SHP77 treated with DMSO at 0.1 percent for 48 hours (cell line): Measurements from ENCODE around the gene ENTR1.

Source experiments
- DNase-seq: peaks from one replicate; lab custom pipeline; 2025; lab: John Stamatoyannopoulos, UW

The ENTR1 gene

GRCh38 chr9:136396219-136396515, 14.2 kb downstream of the ENTR1 start:
- DNase-seq: no peak

- no peak for DNase-seq
Observed at GRCh38 chr9:136395345-136396218, 14.8 kb downstream of the ENTR1 start.

- DNase-seq: no peak
Observed at GRCh38 chr9:136395020-136395340, 15.4 kb downstream of the ENTR1 start.

- DNase-seq: no peak
Observed at GRCh38 chr9:136394312-136395019, 15.9 kb downstream of the ENTR1 start.

- DNase-seq: no peak
Observed at GRCh38 chr9:136393531-136393930, 16.9 kb downstream of the ENTR1 start.

DNA sequence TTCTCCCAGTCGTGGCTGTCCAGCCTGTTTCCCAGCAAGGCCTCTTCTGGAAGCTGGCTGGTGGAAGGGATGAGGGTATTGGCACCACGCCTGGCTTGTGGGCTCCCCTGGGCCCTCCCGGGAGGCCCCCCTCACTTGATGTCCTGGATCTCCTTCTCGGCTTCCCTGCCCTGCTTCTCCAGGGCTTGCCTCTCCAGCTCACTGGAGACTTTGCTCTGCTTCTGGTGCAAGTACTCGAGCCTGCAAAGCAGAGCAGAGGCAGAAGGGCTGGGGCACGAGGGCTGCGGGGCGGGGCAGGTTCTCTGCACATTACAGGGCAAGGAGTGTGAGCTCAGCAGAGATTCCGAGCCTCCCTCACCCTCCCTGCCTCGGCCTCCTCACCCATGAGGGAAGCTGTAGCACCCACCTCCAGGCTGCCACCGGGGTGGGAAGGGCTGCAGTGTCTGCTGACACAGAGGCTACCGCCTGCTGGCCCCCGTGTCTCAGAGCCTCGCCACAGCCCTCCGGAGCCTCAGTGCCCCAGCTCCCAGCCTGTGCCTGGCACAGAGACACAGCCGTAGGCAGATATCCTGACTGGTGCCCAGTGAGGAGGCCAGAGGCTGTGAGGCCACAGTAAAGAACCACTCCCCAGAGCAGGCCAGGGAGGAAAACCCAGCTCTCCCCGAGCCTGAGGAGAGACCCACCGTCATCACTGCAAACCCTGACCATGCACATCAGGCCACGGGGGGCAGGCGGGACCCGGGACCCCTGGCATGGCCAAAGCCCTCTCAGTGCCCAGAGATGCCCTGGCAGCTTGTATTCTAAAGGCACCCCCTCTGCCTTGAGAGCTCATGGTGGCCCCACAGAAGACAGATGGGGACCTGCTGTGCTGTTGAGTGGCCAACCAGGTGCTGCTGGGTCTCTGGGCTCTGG, 17.6 kb downstream of the ENTR1 start:
- DNase-seq: no peak

DNA sequence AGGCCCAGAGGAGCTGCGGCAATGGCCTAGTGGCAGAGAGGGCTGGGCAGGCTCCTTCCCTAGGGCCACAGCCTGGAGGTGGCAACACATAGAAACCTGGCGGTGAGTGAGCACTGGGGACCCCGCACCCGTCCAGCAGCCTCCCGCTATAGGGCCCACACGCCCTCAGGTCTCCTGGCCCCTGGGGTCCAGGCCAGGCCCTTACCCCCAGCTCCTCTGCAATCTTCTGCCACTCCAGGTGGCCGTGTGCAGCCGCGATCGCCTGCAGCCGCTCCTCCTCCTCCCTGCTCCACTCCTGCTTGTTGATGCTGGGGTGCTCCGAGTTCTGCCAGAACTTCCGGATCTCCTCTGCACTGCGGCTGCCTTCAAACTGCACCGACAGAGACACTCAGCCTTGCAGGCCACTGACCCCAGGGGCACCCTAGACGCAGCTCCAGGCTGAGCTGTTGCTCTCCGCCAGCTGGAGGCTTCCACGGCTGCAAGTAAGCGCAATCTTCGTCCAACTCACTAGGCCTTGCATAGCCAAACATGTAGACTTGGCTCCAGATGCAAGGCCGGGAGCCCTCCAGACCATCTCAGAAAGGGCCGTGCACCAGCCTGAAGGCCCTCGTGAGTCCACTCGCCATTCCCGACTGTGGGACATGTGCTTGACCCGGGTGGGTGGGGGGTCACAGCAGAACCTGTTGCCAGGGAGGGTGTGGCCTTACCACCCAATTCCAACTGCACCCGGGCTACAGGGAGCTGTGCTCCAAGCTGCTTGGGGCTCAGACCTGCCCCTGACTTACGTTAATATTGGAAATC, 18.5 kb downstream of the ENTR1 start:
- DNase-seq: no peak

- DNase-seq: no peak
Observed at GRCh38 chr9:136389396-136389795, 21.0 kb downstream of the ENTR1 start.

GRCh38 chr9:136387217-136387616, 23.2 kb downstream of the ENTR1 start:
- DNase-seq: no peak

DNA sequence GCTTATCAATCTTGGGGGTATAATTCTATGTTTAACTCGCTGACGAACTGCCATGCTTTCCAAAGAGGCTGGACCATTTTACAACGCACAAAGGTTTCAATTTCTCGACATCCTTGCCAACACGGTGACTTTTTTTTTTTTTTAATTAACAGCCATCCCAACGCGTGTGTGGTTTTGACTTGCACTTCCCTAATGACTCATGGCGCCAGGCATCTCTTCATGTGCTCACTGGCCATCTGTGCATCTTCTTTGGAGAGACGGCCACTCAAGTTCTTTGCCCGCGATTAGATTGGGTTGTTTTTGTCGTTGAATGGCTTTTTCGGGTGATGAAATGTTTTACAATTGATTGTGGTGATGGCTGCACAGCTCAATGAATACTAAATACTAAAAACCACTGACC, 24.4 kb downstream of the ENTR1 start:
- DNase-seq: no peak

GRCh38 chr9:136385015-136385414, 25.4 kb downstream of the ENTR1 start:
- no peak for DNase-seq

GRCh38 chr9:136383436-136383835, 27.0 kb downstream of the ENTR1 start:
- no peak for DNase-seq

DNA sequence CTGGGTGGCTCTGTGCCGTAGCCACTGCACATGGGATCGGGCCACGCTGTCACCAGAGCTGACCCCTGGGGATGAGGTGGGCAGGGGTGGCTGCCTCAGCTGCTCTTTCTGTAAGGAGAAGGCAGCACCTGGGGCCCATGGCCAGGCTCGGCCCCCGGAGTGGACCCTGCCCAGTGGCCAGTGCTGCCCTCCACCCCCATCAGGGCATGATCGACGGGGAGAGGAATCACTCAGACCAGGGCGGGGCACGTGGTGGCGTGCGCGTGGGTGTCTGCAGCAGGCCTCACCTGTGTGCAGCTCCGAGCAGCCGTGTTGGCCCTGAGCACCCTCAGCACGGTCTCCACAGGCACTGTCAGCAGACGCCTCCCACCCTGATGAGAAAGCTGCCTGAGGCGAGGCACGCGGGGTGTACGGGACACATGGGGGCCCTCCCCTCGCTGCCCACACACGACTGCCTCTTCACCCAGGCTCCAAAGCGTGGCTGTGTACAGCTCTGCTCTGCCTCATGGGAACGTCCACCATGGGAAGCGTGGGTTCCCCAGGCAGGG, 28.4 kb downstream of the ENTR1 start:
- no peak for DNase-seq

DNA sequence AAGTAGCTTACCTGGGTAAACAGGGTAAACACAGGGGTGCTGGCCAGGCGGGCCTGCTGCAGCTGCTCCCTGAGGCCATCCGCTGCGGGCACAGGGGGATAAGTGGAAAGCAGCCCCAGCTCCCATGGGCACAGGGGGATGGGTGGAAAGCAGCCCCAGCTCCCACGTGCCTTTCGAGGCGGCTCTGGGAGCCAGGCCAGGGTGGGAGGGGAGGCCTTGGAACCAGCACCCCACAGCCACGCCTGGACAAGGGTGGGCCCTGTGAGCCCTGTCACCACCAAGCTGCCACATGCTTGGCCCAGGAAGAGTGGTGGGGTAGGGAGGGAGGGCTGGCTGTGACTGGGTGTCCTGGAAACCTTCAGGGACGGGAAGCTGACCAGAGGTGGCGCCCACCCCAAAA, 29.1 kb downstream of the ENTR1 start:
- no peak for DNase-seq

DNA sequence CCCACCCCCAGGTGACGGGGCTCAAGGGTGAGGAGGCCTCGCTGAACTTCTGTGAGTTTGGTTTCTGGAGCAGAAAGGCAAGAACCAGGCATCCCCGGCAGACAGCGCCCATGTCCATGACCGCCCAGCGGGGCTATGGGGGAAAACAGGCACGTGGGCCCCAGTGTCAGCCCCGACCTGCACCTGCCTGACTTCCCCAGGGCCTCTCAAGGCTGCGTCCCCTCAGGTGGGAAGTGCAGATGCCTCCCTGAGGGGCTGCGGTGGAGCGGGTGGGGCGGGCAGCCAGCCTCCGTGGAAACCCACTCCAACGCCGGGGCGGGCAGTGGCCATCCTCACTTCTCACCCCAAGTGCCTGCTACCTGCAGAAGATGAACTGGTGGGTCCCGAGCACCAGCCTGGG, 30.0 kb downstream of the ENTR1 start:
- DNase-seq: no peak

DNA sequence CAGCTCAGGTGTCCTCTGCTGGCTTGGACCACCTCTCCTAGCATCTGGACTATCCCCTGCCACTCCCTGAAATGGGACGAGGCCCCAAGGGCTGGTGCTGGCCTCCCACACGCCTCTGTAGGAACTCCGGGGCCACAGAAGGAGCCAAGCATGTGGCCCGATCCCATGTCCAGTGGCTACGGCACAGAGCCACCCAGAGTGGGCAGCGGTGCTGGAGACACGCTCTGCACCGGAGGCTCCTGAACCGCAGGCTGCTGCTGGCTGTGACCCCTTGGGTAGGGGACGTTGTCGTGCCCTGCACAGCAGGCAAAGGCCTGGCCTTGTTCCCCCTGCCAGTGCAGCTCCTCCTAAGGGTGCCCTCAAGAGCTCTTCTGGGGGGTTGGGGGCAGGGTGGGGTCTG, 30.5 kb downstream of the ENTR1 start:
- no peak for DNase-seq

DNA sequence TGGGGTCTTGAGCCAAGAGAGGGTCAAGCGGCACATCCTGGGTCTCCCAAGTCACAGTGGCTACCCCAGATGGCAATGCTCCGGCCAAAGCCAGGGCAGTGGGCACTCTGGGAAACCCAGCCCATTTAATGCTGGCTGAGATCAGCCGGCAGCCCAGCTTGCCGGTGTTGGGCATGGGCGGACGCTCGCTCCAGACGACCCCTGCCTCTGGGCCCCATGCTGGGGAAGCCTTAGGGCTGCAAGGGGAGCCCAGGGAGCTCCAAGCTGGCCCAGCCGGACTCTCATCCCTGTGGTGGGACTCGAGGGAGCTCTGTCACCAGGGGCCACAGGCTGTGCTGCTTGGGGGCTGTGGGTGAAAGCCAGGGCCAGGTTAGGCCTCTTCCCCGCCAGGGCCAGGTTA, 31.0 kb downstream of the ENTR1 start:
- DNase-seq: no peak

DNA sequence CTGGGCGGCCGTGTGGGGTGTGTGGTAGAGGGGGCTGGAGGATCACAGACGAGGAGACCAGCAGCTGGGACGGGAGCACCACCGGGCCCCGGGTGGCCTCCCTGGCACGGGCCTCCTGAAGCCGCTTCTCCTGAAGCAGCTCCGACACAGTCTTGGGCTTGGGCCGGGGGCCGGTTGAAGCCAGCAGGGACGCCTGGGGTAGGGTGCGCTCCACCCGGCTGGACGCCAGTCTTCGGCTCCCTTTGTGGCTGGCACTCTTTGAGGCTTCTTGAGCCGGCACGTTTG, 31.5 kb downstream of the ENTR1 start:
- no peak for DNase-seq

DNA sequence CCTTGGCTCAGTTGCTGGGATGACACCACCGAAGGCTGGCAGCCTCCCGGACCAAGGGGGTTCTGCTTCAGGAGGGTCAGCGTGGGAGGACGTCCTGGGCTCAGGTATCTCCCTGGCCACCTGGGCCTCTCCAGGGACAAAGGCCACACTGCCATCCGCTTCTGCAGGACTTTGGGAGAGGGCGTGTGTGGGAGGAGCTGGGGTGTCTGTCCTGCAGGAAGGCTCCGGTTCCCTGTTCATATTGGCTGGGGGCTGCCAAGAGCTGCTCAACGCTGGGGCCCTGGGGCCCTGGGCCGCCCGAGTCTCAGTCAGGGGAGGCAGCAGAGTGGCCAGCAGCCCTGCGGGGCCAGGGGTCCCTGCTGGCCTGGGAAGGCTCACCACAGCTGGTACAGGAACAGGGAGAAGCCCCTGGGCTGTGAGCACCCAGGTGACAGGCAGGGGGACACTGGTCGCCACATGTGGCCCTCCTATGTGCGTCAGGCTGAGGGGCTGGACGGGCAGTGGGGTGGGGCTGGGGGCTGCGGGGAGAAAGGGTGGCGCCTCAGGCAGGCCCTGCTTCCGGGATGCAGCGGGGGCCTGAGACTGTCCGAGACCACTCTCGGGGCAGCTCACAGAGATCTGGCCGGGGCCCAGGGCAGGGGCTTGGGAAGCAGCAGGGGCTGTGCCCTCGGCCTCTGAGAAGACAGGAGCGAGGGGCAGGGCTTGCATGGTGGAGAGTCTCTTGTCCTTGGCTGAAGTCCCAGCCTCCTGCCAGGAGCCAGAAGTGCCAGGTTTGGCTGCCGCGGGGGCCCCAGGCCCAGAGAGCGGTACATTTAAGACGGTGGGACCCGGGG, 32.0 kb downstream of the ENTR1 start:
- no peak for DNase-seq

- no peak for DNase-seq
Observed at GRCh38 chr9:136377341-136378169, 32.9 kb downstream of the ENTR1 start.
